HG02678 (cell line): ENCODE measurements around the gene CC2D1A.
A peak's percentile ranks its signal among the peaks of the same experiment; 100 is the strongest.
"Not testable (repeated sequence)": the region's sequence is repeated elsewhere in the genome, so short reads cannot be mapped to it uniquely, and the experiment has no call there.

Source experiments
- ATAC-seq: cut with Tn5 transposase; IDR thresholded peaks from one replicate; pipeline ENCODE4 v1.9.1; 2021; ENCODE audit warnings: mild to moderate bottlenecking, moderate library complexity; ENCODE audit not compliant: unreplicated experiment

Gene CC2D1A

DNA sequence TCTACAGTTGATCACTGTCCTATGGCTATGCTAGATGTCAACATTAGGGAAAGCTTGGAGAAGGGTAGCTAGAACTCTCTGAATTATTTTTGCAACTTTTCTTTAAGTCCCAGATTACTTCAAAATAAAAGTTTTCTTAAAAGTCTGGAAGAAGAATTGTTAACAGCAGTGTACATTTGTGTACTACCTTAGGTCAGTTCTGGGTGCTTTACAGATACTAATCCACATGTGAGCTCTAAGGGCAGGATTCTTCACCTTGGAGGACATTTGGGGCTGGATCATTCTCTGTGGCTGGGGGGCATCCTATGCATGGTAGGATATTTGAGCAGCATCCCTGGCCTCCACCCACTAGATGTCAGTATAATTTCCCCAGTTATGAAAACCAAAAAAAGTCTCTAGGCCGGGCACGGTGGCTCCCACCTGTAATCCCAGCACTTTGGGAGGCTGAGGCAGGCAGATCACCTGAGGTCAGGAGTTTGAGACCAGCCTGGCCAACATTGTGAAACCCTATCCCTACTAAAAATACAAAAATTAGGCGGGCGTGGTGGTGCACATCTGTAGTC lies 2.9 kb upstream of the CC2D1A start:
- ATAC-seq = no peak

DNA sequence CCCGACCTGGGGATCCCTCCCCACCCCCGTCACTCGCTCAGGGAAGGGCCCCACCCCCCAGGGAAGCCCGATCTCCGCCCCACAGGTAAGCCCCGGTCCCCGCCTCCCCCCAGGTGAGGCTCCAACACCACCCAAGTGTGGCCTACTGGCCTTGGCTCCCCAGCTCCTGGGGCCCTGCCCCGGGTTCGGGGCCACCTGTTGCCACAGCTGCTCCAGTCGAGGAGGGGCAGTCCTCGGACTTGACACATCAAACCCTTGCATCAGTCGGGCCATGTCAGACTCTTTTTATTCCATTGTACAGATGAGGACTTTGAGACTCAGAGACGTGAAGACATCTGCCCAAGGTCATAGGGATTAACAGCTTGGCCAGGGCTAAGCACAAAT lies 512 bp downstream of the CC2D1A start:
- ATAC-seq = peak; percentile 6

DNA sequence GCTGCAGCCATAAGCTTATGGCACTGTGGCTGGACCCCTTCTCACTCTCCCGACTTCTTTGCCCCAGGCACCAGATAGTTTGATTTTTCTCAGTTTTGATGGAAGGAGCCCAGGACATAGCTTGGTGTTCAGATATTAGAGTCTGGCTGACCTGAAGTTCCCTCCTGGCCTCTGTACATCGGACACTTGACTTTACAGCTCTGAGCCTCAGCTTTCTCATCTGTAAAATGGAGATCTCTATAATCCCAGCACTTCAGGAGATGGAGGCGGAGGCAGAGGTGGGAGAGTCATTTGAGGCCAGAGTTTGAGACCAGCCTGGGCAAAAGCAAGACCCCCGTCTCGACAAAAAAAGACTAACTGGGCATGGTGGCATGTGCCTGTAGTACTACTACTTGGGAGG lies 909 bp downstream of the CC2D1A start:
- ATAC-seq = no peak

DNA sequence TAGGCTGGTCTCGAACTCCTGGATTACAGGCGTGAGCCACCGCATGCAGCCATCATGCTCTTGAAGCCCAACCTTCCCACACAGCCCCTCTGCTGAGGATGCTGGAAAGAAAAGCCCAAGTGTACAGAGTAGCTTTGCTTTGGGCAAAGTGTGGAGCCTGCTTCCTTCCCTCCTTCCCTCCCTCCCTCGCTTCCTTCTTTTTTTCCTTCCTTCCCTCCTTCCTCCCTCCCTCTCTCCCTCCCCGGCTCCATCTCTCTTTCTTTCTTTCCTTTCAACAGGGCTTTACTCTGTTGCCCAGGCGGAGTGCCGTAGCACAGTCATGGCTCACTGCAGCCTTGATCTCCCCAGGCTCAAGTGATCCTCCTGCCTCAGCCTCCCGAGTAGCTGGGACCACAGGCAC lies 2.7 kb downstream of the CC2D1A start:
- ATAC-seq = no peak

DNA sequence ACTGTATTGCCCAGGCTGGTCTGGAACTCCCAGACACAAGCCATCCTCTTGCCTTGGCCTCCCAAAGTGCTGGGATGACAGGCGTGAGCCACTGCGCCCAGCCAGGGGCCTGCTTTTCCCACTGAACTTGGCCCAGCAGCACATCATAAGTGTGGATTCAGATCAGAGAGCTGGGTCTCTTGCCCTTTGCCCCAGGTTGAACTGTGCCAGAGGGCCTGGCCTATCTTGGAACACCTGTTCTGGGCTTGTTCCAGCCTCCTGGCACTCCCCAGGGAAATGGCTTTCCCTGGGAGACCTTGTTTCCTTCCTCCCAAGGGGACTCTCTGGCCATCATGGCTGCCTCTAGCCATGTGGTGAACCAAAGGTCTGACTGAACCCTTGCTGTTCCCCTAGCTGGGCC lies 3.4 kb downstream of the CC2D1A start:
- ATAC-seq = no peak

DNA sequence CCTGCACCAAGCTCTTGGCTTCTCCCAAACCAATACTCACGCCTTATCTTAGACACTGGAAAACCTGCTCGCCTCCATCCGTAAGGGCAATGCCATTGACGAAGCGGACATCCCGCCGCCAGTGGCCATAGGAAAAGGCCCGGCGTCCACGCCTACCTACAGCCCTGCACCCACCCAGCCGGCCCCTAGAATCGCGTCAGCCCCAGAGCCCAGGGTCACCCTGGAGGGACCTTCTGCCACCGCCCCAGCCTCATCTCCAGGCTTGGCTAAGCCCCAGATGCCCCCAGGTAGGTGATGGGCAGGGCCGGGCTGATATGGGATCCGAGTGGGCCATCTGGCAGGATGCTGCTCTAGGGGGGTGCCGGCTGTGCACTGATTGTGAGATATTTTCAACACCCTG lies 7.4 kb downstream of the CC2D1A start:
- ATAC-seq = no peak

DNA sequence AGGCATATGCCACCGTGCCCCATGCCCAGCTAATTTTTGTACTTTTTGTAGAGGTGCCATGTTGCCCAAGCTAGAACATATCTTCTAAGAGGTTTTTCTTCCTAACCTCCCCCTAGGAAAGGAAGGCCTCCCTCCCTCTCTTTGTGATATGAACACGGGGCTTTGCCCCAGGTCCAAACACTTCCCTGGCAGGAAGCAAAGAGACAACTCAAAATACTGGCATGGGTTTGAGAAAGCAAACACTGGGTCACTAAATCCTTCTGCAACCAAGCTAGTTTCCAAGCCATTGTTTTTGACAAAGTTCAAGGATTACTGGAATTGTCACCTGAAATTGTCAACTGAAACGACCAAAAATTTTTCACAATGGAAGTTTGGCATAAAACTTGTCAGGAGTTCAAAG lies 8.8 kb downstream of the CC2D1A start:
- ATAC-seq = no peak

DNA sequence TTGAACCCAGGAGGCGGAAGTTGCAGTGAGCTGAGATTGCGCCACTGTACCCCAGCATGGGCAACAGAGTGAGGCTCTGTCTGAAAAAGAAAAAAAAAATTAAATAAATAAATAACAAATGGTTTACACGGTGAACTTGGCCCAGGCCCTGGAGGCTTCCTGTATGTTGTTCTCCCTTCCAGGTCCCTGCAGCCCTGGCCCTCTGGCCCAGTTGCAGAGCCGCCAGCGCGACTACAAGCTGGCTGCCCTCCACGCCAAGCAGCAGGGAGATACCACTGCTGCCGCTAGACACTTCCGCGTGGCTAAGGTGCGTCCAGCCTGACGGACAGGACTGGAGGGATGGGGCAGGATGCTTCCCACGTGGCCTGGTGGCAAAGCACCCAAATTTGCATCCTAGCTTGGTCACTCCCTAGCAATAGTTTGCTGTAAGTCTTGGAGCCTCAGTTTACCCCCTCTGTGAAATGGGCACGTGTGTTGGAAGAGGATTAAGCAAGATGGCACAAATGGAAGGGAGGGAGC lies 11.9 kb downstream of the CC2D1A start:
- no peak for ATAC-seq

DNA sequence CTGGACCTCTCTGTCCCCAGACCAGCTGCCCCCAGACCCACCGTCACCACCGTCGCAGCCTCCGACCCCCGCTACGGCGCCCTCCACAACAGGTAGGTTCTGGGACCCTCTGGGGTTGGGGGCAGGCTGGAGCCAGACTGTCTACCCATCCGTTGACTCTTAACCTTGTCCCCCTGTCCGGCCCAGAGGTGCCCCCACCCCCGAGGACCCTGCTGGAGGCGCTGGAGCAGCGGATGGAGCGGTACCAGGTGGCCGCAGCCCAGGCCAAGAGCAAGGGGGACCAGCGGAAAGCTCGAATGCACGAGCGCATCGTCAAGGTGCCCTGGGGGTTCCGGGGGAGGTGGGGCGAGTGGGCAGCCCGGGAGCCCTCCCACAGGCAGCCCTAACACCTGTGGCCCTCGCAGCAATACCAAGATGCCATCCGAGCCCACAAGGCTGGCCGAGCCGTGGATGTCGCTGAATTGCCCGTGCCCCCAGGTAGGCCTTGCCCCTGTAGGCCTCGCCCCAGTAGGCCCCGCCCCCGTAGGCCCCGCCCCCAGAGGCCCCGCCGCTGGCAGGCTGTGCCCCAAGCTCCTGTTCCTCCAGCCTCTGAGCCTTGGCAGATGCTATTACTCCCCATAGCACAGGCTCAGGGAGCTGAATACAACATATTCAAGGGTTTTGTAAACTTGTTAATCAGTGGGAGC lies 12.9 kb downstream of the CC2D1A start:
- ATAC-seq = no peak

DNA sequence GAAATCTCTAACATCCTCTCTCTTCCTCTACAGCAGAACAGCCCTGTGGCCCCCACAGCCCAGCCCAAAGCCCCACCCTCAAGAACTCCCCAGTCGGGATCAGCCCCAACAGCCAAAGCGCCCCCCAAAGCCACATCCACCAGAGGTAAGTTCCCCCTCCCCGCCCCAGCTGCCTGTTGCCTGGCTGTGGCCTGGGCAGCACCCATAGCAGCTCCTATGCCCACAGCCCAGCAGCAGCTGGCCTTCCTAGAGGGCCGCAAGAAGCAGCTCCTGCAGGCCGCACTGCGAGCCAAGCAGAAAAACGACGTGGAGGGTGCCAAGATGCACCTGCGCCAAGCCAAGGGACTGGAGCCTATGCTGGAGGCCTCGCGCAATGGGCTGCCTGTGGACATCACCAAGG lies 14.5 kb downstream of the CC2D1A start:
- no peak for ATAC-seq

DNA sequence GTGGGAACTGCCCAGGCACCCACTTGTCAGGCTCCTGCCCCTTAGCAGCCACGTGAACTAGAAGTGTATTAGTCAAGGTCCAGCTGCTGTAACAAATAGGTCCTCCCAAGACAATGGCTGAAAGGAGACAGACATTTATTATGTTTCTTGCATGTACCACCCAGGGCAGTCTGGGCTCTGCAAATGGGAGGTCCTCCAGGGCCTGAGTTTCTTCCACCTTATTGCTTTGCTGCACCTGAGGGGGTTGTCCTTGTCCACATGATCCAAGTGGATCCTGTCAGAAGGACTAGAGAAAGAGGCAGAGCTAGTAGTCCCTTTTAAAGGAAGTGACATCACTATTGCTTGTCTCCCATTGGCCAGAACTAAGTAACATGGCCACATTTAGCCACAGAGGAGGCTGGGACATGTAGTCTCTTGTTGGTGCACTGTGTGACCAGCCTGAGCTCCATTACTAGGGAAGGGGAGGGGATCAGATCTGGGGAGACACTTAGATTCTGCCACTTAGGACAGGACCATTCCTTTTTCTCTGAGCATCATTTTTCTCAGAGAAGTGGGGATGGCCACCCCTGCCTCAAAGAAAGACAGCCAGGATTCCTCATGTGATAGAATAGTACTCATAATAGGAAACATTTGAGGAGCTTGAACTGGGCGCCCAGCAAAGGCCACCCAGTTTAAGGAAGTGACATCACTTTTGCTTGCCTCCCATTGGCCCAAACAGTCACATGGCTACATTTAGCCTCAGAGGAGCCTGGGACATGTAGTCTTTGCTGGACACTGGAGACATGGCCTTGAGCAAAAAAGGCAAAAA lies 15.1 kb downstream of the CC2D1A start:
- no peak for ATAC-seq

DNA sequence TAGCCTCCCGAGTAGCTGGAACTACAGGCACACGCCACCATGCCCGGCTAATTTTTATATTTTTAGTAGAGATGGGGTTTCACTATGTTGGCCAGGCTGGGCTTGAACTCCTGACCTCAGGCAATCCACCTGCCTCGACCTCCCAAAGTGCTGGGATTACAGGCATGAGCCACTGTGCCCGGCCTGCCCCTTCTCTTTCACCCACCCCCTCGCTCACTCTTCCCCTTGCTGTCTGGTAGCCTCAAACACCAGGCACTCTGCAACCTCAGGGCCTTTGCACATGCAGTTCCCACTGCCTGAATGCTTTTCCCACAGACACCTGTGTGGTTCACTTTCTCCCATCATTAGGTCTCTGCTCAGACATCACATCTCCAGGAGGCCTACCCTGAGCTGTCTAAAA lies 16.1 kb downstream of the CC2D1A start:
- ATAC-seq = not testable (repeated sequence)

DNA sequence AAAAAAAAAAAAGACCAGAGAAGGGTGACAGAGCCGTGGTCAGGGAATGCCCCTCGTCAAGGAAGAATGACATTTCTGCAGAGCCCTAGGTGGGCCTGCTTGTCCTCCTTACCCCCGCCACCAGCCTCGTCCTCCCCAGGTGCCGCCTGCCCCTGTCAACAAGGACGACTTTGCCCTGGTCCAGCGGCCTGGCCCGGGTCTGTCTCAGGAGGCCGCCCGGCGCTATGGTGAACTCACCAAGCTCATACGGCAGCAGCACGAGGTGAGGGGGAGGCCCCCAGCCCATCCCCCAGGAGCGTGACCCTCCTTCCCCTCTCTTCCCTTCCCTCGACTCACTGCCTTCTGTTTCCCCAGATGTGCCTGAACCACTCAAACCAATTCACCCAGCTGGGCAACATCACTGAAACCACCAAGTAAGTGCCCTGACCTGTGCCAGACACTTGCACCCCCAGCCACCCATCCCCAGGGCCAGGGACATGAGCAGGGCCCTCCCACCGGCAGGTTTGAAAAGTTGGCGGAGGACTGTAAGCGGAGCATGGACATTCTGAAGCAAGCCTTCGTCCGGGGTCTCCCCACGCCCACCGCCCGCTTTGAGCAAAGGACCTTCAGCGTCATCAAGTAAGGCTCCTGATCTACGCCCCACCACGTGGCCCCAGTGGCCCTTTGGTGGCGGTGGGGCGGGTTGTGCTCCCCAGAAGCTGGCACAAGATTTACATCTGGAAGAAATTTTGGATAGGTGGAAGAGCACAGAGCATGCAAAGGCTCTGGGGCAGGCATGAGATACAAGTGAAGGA lies 17.4 kb downstream of the CC2D1A start:
- ATAC-seq = no peak

DNA sequence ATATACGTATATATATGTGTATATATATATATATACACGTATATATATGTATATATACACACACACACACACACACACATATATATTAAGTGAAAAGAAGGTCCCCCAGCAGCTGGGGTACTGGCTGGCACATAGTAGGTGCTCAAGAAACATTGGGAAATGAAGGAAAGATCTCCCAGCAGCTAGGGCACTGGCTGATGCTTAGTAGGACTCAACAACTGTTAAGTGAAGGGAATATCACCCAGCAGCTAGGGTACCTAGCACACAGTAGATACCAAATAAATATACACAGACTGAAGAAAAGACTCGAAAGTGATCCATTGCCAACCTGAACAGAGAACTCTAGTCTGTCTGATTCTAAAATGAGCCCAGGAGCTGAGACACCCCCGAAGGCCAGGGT lies 20.0 kb downstream of the CC2D1A start:
- no peak for ATAC-seq

DNA sequence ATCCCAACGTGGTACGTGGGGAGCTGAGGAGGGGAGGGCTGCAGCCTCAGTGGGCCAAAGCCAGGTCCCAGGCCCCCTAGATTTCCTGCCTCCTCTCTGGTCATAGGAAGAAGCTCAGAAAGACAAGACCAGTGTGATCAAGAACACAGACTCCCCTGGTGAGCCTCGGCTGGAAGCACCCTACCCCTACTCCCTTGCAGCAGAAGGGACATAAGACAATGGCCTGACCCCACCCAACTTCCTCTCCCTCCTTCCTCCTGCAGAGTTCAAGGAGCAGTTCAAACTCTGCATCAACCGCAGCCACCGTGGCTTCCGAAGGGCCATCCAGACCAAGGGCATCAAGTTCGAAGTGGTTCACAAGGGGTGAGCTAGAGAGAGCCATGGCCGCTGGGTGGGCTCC lies 20.7 kb downstream of the CC2D1A start:
- no peak for ATAC-seq

DNA sequence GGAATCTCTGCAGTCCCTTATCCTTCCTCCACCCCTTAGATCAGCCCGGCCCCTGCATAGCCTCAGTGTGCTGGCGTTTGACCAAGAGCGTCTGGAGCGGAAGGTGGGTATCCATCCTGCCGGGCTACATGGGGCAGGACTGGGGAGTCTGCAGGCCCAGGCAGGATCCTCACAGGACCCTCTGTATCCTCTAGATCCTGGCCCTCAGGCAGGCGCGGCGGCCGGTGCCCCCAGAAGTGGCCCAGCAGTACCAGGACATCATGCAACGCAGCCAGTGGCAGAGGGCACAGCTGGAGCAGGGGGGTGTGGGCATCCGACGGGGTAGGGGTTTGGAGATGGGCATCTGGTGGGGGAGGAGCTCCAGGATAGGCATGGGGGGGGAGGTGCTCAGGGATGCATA lies 23.3 kb downstream of the CC2D1A start:
- no peak for ATAC-seq

DNA sequence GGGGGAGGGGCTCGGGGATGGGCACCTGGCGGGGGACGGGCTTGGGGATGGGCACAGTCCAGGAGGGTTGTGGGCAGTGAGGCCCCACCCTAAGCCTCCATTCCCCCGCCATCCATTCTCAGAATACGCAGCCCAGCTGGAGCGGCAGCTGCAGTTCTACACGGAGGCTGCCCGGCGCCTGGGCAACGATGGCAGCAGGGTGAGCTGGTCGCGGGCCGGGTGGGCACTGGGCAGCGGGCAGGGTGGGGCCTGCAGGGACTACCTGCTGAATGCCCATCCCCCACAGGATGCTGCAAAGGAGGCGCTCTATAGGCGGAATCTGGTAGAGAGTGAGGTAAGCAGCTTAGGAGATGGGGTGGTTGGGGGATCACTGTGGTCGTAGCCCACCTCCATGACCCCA lies 24.0 kb downstream of the CC2D1A start:
- no peak for ATAC-seq

DNA sequence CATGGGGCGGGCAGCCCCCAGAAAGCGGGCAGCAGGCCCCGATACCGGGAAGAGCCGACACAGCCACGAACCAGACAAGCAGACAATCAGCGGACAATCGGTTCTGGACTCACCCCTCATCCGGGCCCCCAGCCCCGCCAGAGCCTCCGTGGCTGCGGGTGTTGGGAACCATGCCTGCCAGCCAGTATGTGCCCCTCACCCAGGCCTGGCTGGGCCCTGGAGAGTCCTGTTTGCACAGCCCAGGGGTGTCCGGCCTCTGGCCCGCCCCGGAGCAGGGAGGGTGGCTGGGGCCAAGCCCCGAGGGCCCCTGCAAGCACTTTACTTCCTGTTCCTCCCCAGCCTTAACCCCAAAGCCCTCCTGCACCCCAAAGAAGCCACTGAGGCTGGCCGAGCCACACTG lies 24.4 kb downstream of the CC2D1A start:
- no peak for ATAC-seq

DNA sequence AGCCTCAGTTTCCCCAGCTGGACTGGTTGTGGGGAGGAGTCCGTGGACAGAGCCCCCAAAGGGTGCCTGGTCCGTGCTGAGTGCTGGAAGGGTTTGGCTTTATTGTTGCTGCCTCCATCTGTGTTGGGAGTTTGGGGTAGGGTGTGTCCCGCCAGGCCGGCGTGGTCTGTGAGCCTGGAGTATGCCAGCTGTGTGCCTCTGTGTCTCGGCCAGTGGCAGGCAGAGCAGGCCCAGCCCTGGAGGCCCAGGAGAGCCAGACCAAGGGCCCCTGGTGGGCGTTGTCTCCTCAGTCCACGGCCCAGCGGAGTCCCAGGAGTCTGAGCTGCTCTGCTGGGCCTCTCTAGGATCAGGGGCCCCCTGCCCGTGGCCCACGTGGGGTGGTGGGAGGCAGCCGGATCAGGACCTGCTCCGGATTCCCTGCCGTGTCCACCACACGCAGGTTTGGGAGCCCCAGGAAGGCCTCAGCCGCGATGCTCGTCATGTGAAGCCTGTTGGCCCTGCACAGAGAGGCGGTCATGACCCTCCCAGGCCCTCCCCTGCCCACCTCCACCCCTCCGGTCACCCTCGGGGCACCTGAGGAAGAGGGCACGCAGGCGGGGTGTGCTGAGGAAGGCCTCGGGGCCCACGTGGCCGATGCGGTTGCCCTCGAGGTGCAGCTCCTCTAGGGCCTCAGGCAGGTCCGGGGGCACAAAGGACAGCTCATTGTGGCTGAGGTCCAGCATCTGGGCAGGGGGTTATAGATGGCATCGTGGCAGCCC lies 25.6 kb downstream of the CC2D1A start:
- ATAC-seq = no peak

DNA sequence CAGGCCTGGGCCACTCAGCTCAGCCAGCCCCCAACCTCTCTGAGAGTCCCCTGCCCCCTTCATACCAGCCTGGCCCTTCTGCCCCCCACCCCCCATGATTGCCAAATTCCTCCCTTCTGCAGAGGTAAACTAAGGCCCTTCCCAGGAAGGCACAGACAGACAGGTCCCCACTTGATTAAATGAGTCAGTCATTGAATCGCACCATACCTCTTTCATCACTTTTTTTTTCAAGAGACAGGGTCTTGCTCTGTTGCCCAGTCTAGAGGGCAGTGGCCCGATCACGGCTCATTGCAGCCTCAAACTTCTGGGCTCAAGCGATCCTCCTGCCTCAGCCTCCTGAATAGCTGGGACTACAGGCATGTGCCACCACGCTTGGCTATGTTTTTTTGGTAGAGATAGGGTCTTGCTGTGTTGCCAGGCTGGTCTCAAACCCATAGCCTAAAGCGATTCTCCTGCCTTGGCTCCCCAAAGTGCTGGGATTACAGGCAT lies 26.2 kb downstream of the CC2D1A start:
- no peak for ATAC-seq
